NCI-H1436 (cell line): ENCODE data around the gene IBSP.

Experiments
- DNase-seq: peaks from one replicate; lab custom pipeline; 2025; lab: John Stamatoyannopoulos, UW

IBSP gene

GRCh38 chr4:87799301-87800113, at the start of gene IBSP:
Gene IBSP (plus strand): TSS chr4:87799554. CDS start chr4:87802362, 2,808 bp downstream.
- no peak for DNase-seq

- no peak for DNase-seq
Observed at GRCh38 chr4:87749883-87750282, 49.5 kb upstream of the IBSP start.

- DNase-seq, result no peak
Observed at GRCh38 chr4:87758270-87758669, 41.1 kb upstream of the IBSP start.

GRCh38 chr4:87762311-87762710, 37.0 kb upstream of the IBSP start:
- DNase-seq, result no peak

- no peak for DNase-seq
Observed at GRCh38 chr4:87781569-87781968, 17.8 kb upstream of the IBSP start.

GRCh38 chr4:87783781-87784180, 15.6 kb upstream of the IBSP start:
- no peak for DNase-seq

- DNase-seq, result no peak
Observed at GRCh38 chr4:87785731-87786509, 13.4 kb upstream of the IBSP start.

GRCh38 chr4:87802858-87803257, 3.5 kb downstream of the IBSP start:
- no peak for DNase-seq

- no peak for DNase-seq
Observed at GRCh38 chr4:87803421-87803820, 4.1 kb downstream of the IBSP start.

GRCh38 chr4:87804871-87805270, 5.5 kb downstream of the IBSP start:
- DNase-seq, result no peak

GRCh38 chr4:87805971-87806370, 6.6 kb downstream of the IBSP start:
- DNase-seq, result no peak

- DNase-seq, result no peak
Observed at GRCh38 chr4:87806520-87806919, 7.2 kb downstream of the IBSP start.

- DNase-seq, result no peak
Observed at GRCh38 chr4:87807402-87807801, 8.0 kb downstream of the IBSP start.

- DNase-seq, result no peak
Observed at GRCh38 chr4:87811977-87812376, 12.6 kb downstream of the IBSP start.

- no peak for DNase-seq
Observed at GRCh38 chr4:87819281-87819919, 20.0 kb downstream of the IBSP start.

- no peak for DNase-seq
Observed at GRCh38 chr4:87823200-87823599, 23.8 kb downstream of the IBSP start.

GRCh38 chr4:87823724-87824123, 24.4 kb downstream of the IBSP start:
- DNase-seq, result no peak

GRCh38 chr4:87824352-87824751, 25.0 kb downstream of the IBSP start:
- DNase-seq, result no peak

GRCh38 chr4:87832669-87833068, 33.3 kb downstream of the IBSP start, which contains the start of gene MEPE:
Gene MEPE (plus strand): TSS chr4:87832969. CDS start chr4:87834715, 1,746 bp downstream.
- no peak for DNase-seq

- DNase-seq, result no peak
Observed at GRCh38 chr4:87834401-87834800, 35.0 kb downstream of the IBSP start.

- DNase-seq, result no peak
Observed at GRCh38 chr4:87835197-87835596, 35.8 kb downstream of the IBSP start.

GRCh38 chr4:87835743-87836142, 36.4 kb downstream of the IBSP start:
- no peak for DNase-seq

- DNase-seq, result no peak
Observed at GRCh38 chr4:87838205-87838604, 38.9 kb downstream of the IBSP start.
